ENCODE results near the gene MINK1.

The MINK1 gene

GRCh38 chr17:4843321-4844000 is 10.3 kb downstream of the MINK1 start:
- Histone ChIP-seq H3K79me2 (ENCODE audit: control insufficient read depth, insufficient read depth, low read length, poor library complexity) (peaks cover 14% of the 10 kb centered on the region), H3K4me2 (ENCODE audit: low read length) (no peak overlapping the region), H3K27me3 (ENCODE audit: insufficient read depth, low read length) (no peaks in the 10 kb centered on the region), H3K36me3 (ENCODE audit: control insufficient read depth in 1 of 2, insufficient read depth in 2 of 2, low read length in 2 of 2) (peaks cover 3 to 8% of the 10 kb centered on the region in 2 experiments), H3K27ac (ENCODE audit: low read depth, low read length) (no peak overlapping the region), H2BK120ac (ENCODE audit: insufficient read depth, low read length, poor library complexity) (no peak overlapping the region), H4K8ac (ENCODE audit: low read depth, low read length) (no peak overlapping the region), H3K9me3 (ENCODE audit: insufficient read depth, low read depth, low read length) (no peaks in the 10 kb centered on the region), H2AFZ (ENCODE audit: insufficient read depth, low read length, poor library complexity) (no peak overlapping the region), H2BK5ac (ENCODE audit: low read depth, low read length, poor library complexity) (no peak overlapping the region), H3K4ac (ENCODE audit: low read depth, low read length) (peak overlapping the region; percentile 15), H2BK12ac (ENCODE audit: low read length) (no peak overlapping the region), H4K91ac (ENCODE audit: low read depth, low read length) (no peak overlapping the region), H2AK5ac (ENCODE audit: low read length) (no peak overlapping the region), H3K18ac (ENCODE audit: low read length) (no peak overlapping the region), H3K79me1 (ENCODE audit: low read length) (peaks cover 7% of the 10 kb centered on the region), H3K9ac (ENCODE audit: low read length) (no peak overlapping the region), H4K12ac (ENCODE audit: low read depth, low read length) (no peak overlapping the region), H3K14ac (ENCODE audit: low read length) (no peak overlapping the region), H3K4me3 (ENCODE audit: low read depth, low read length) (no peak overlapping the region), H3K4me1 (ENCODE audit: control insufficient read depth in 1 of 2, insufficient read depth in 2 of 2, low read length in 2 of 2) (peaks cover 8 to 24% of the 10 kb centered on the region in 2 experiments), H3K23ac (ENCODE audit: low read length) (no peak overlapping the region)
- no peak for DNase-seq
- WGBS (ENCODE audit: extremely low coverage, insufficient coverage, insufficient read length): no CpG with 5 or more reads among the region's 9 CpGs

GRCh38 chr17:4845118-4845517 is 12.0 kb downstream of the MINK1 start:
- H2BK12ac ChIP-seq (ENCODE audit: low read length): no peak overlapping the region
- no peak overlapping the region for H3K9ac ChIP-seq (ENCODE audit: low read length)
- no peak overlapping the region for H3K4me3 ChIP-seq (ENCODE audit: low read depth, low read length)
- H4K91ac ChIP-seq (ENCODE audit: low read depth, low read length): no peak overlapping the region
- no peaks in the 10 kb centered on the region for H3K9me3 ChIP-seq (ENCODE audit: insufficient read depth, low read depth, low read length)
- no CpG with 5 or more reads among the region's 5 CpGs for WGBS (ENCODE audit: extremely low coverage, insufficient coverage, insufficient read length)
- no peak overlapping the region for H2AK5ac ChIP-seq (ENCODE audit: low read length)
- H2AFZ ChIP-seq (ENCODE audit: insufficient read depth, low read length, poor library complexity): no peak overlapping the region
- H3K4me1 ChIP-seq (ENCODE audit: control insufficient read depth in 1 of 2, insufficient read depth in 2 of 2, low read length in 2 of 2): peaks cover 16 to 36% of the 10 kb centered on the region in 2 experiments
- peaks cover 13% of the 10 kb centered on the region for H3K79me2 ChIP-seq (ENCODE audit: control insufficient read depth, insufficient read depth, low read length, poor library complexity)
- H4K12ac ChIP-seq (ENCODE audit: low read depth, low read length): no peak overlapping the region
- no peak overlapping the region for H2BK120ac ChIP-seq (ENCODE audit: insufficient read depth, low read length, poor library complexity)
- peaks cover 3 to 8% of the 10 kb centered on the region in 2 experiments for H3K36me3 ChIP-seq (ENCODE audit: control insufficient read depth in 1 of 2, insufficient read depth in 2 of 2, low read length in 2 of 2)
- no peak overlapping the region for H3K14ac ChIP-seq (ENCODE audit: low read length)
- H3K4ac ChIP-seq (ENCODE audit: low read depth, low read length): peak overlapping the region; percentile 38
- H3K23ac ChIP-seq (ENCODE audit: low read length): no peak overlapping the region
- peak in 1 of 2 donors; percentile 16 for DNase-seq
- no peaks in the 10 kb centered on the region for H3K27me3 ChIP-seq (ENCODE audit: insufficient read depth, low read length)
- H3K79me1 ChIP-seq (ENCODE audit: low read length): peaks cover 20% of the 10 kb centered on the region
- no peak overlapping the region for H3K18ac ChIP-seq (ENCODE audit: low read length)
- H3K4me2 ChIP-seq (ENCODE audit: low read length): no peak overlapping the region
- H4K8ac ChIP-seq (ENCODE audit: low read depth, low read length): no peak overlapping the region
- no peak overlapping the region for H3K27ac ChIP-seq (ENCODE audit: low read depth, low read length)
- no peak overlapping the region for H2BK5ac ChIP-seq (ENCODE audit: low read depth, low read length, poor library complexity)

GRCh38 chr17:4846635-4847390 is 13.7 kb downstream of the MINK1 start:
- H3K4ac ChIP-seq (ENCODE audit: low read depth, low read length): no peak overlapping the region
- no peak overlapping the region for H3K14ac ChIP-seq (ENCODE audit: low read length)
- no peak overlapping the region for H3K18ac ChIP-seq (ENCODE audit: low read length)
- peaks cover 28 to 48% of the 10 kb centered on the region in 2 experiments for H3K4me1 ChIP-seq (ENCODE audit: control insufficient read depth in 1 of 2, insufficient read depth in 2 of 2, low read length in 2 of 2)
- H3K27me3 ChIP-seq (ENCODE audit: insufficient read depth, low read length): no peaks in the 10 kb centered on the region
- peaks cover 31% of the 10 kb centered on the region for H3K79me1 ChIP-seq (ENCODE audit: low read length)
- no peak overlapping the region for H2BK120ac ChIP-seq (ENCODE audit: insufficient read depth, low read length, poor library complexity)
- no peak overlapping the region for H3K9ac ChIP-seq (ENCODE audit: low read length)
- H3K36me3 ChIP-seq (ENCODE audit: control insufficient read depth in 1 of 2, insufficient read depth in 2 of 2, low read length in 2 of 2): peaks cover 0 to 2% of the 10 kb centered on the region in 2 experiments
- H2AFZ ChIP-seq (ENCODE audit: insufficient read depth, low read length, poor library complexity): no peak overlapping the region
- H2BK5ac ChIP-seq (ENCODE audit: low read depth, low read length, poor library complexity): no peak overlapping the region
- no peak overlapping the region for H4K8ac ChIP-seq (ENCODE audit: low read depth, low read length)
- H4K91ac ChIP-seq (ENCODE audit: low read depth, low read length): no peak overlapping the region
- no peak overlapping the region for H3K4me3 ChIP-seq (ENCODE audit: low read depth, low read length)
- WGBS (ENCODE audit: extremely low coverage, insufficient coverage, insufficient read length): no CpG with 5 or more reads among the region's 13 CpGs
- H3K23ac ChIP-seq (ENCODE audit: low read length): no peak overlapping the region
- no peak overlapping the region for H3K4me2 ChIP-seq (ENCODE audit: low read length)
- no peak overlapping the region for H2BK12ac ChIP-seq (ENCODE audit: low read length)
- peaks cover 17% of the 10 kb centered on the region for H3K79me2 ChIP-seq (ENCODE audit: control insufficient read depth, insufficient read depth, low read length, poor library complexity)
- no peak overlapping the region for H2AK5ac ChIP-seq (ENCODE audit: low read length)
- no peak overlapping the region for H3K27ac ChIP-seq (ENCODE audit: low read depth, low read length)
- no peak overlapping the region for H4K12ac ChIP-seq (ENCODE audit: low read depth, low read length)
- no peaks in the 10 kb centered on the region for H3K9me3 ChIP-seq (ENCODE audit: insufficient read depth, low read depth, low read length)
- DNase-seq: no peak

GRCh38 chr17:4849011-4849536 is 15.9 kb downstream of the MINK1 start:
- Histone ChIP-seq H3K4ac (ENCODE audit: low read depth, low read length) (no peak overlapping the region), H4K8ac (ENCODE audit: low read depth, low read length) (peak overlapping the region; percentile 69), H2AK5ac (ENCODE audit: low read length) (peak overlapping the region; percentile 87), H3K27ac (ENCODE audit: low read depth, low read length) (peak overlapping the region; percentile 90), H3K9ac (ENCODE audit: low read length) (no peak overlapping the region), H3K4me2 (ENCODE audit: low read length) (peak overlapping the region; percentile 21), H4K91ac (ENCODE audit: low read depth, low read length) (peak overlapping the region; percentile 94), H3K9me3 (ENCODE audit: insufficient read depth, low read depth, low read length) (no peaks in the 10 kb centered on the region), H3K23ac (ENCODE audit: low read length) (no peak overlapping the region), H3K4me3 (ENCODE audit: low read depth, low read length) (no peak overlapping the region), H2BK120ac (ENCODE audit: insufficient read depth, low read length, poor library complexity) (peak overlapping the region; percentile 86), H3K14ac (ENCODE audit: low read length) (peak overlapping the region; percentile 89), H3K27me3 (ENCODE audit: insufficient read depth, low read length) (no peaks in the 10 kb centered on the region), H3K79me2 (ENCODE audit: control insufficient read depth, insufficient read depth, low read length, poor library complexity) (peaks cover 22% of the 10 kb centered on the region), H2AFZ (ENCODE audit: insufficient read depth, low read length, poor library complexity) (no peak overlapping the region), H3K4me1 (ENCODE audit: control insufficient read depth in 1 of 2, insufficient read depth in 2 of 2, low read length in 2 of 2) (peaks cover 40 to 63% of the 10 kb centered on the region in 2 experiments), H3K36me3 (ENCODE audit: control insufficient read depth in 1 of 2, insufficient read depth in 2 of 2, low read length in 2 of 2) (no peaks in the 10 kb centered on the region), H3K18ac (ENCODE audit: low read length) (peak overlapping the region; percentile 93), H4K12ac (ENCODE audit: low read depth, low read length) (no peak overlapping the region), H3K79me1 (ENCODE audit: low read length) (peaks cover 43% of the 10 kb centered on the region), H2BK12ac (ENCODE audit: low read length) (peak overlapping the region; percentile 90), H2BK5ac (ENCODE audit: low read depth, low read length, poor library complexity) (peak overlapping the region; percentile 87)
- WGBS (ENCODE audit: extremely low coverage, insufficient coverage, insufficient read length): no CpG with 5 or more reads among the region's 5 CpGs
- DNase-seq: peak; percentile 97 to 100

Data from trophoblast cell (in vitro differentiated cells and primary cell).